Fibroblast of skin of right quadriceps (primary cell): ENCODE results near the gene ATPAF2.

Source experiments
- DNase-seq: peaks from one replicate; pipeline ENCODE4 v3.0.0-alpha.2; 2013

ATPAF2 gene

GRCh38 chr17:17985153-17985552 is 53.8 kb downstream of the ATPAF2 start:
- DNase-seq = no peak

GRCh38 chr17:17983776-17984175 is 55.2 kb downstream of the ATPAF2 start:
- no peak for DNase-seq

DNA sequence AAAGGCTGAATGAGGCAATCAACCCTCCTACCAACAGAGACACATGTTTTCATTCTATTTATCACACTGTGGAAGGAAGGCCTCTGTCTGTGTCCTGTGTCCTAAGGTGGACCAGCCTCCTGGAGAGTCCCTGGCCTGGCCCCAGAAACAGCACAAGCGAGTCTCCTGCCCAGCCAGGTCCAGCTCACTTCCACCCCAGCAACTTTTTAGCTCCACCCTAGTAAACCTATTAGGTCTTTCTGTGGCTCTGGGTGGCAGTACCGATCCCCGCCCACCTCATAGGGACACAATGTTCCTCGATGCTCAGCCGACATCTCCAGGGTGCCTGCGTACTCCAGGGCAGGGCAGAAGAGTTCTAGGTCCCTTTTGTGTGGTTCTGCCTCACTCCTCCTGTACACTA is 55.6 kb downstream of the ATPAF2 start:
- DNase-seq = no peak

DNA sequence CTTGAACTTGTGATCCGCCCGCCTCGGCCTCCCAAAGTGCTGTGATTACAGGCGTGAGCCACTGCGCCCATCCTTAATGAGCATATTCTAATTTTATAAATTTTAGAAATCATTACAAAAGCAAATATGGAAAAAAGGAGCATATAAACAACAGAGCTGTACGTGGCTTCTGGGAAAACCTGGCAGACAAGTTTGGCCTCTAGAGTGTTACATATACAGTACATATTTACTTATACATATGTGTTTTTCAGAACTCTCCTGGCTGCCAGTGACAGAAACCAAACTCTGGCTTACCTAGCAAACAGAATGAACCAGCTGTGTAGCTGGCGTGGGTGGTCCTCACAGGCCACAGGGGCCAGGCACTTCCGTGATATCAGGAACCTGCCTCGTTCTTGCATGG is 56.2 kb downstream of the ATPAF2 start:
- no peak for DNase-seq

- no peak for DNase-seq
Measured at GRCh38 chr17:17981330-17981729, 57.6 kb downstream of the ATPAF2 start.

GRCh38 chr17:17979778-17980177 is 59.2 kb downstream of the ATPAF2 start:
- no peak for DNase-seq

- DNase-seq = no peak
Measured at GRCh38 chr17:17978481-17979424, 60.2 kb downstream of the ATPAF2 start.

- DNase-seq = no peak
Measured at GRCh38 chr17:17976931-17977570, 61.9 kb downstream of the ATPAF2 start.

- no peak for DNase-seq
Measured at GRCh38 chr17:17975436-17975835, 63.5 kb downstream of the ATPAF2 start.

DNA sequence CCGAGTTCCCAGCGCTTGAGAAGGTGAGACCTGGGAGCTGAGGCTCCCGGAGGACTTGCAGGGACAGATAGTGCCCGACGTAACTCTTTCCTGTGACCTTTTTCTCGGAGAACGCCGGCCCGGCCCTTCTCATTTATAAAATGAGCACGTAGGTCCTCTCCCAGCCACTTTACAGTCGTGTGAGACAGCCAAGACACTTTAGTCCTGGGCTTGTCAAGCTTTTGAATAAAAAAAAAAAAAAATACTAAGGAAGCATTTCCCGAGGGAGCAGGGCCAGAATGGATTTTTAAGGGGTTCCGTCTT is 66.1 kb downstream of the ATPAF2 start:
- DNase-seq = no peak

GRCh38 chr17:17972126-17972951 is 66.6 kb downstream of the ATPAF2 start, which contains the start of the genes DRC3 and TOM1L2:
Gene DRC3, plus strand, starts transcription at chr17:17972862. Its CDS starts 4,737 bp downstream, at chr17:17977599.
Gene TOM1L2, minus strand, starts transcription at chr17:17972400. Its CDS starts 87 bp downstream, at chr17:17972313.
- DNase-seq = peak; percentile 100

DNA sequence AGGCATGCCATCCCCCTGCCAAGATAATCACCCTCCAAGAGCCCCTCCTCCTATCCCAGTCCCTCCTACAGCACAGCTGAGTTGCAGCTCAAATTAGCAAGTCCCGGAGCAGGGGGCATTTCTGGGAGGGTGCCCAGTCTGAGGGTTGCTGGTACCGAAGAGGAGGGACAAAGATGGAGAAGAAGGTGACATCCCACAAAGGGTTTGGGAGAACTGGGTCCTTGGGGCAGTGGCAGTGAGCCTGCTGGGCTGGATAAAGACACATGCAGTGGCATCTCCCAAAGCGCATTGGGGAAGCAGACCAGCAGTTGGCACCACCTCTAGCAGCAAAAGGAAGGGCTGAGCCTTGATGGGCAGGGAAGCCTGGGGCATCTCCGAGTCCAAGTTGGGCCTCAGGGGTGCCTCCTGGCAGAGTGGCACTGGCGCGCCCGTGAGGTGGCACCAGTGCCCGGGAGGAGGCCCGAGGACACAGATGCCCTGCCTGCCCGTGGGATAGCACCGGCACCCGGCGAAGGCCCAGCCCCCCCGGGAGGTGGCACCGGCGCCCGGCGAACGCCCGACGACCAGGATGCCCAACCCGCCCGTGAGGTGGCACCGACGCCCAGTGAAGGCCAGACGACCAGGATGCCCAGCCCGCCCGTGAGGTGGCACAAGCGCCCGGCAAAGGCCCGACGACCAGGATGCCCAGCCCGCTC is 67.4 kb downstream of the ATPAF2 start:
- no peak for DNase-seq

- DNase-seq = no peak
Measured at GRCh38 chr17:17970699-17971430, 68.1 kb downstream of the ATPAF2 start.
